ELF-1 (cell line): ENCODE measurements around the gene ROCK2.

Experiments
- DNase-seq: peaks from one replicate; pipeline ENCODE4 v3.0.0-alpha.2; 2016; ENCODE audit warnings: low read depth, low spot score

The ROCK2 gene

GRCh38 chr2:11156396-11157075 lies 187.9 kb downstream of the ROCK2 start:
- DNase-seq: no peak

- DNase-seq: peak; percentile 92
These were observed 188.9 kb downstream of the ROCK2 start, which contains the start of gene SLC66A3 for GRCh38 chr2:11155381-11156035. Gene SLC66A3, plus strand, starts transcription at chr2:11155467. Its CDS starts 80 bp downstream, at chr2:11155547.

GRCh38 chr2:11154923-11155380 lies 189.5 kb downstream of the ROCK2 start:
- DNase-seq: peak; percentile 89

GRCh38 chr2:11154016-11154922 lies 190.2 kb downstream of the ROCK2 start:
- DNase-seq: no peak

GRCh38 chr2:11152591-11152990 lies 191.8 kb downstream of the ROCK2 start:
- no peak for DNase-seq

GRCh38 chr2:11147263-11147662 lies 197.2 kb downstream of the ROCK2 start:
- DNase-seq: no peak

GRCh38 chr2:11146076-11146475 lies 198.4 kb downstream of the ROCK2 start:
- no peak for DNase-seq

GRCh38 chr2:11145350-11145749 lies 199.1 kb downstream of the ROCK2 start:
- DNase-seq: no peak

- no peak for DNase-seq
These were observed 199.7 kb downstream of the ROCK2 start for GRCh38 chr2:11144738-11145079.

GRCh38 chr2:11144077-11144737 lies 200.2 kb downstream of the ROCK2 start:
- no peak for DNase-seq

- DNase-seq: no peak
These were observed 201.4 kb downstream of the ROCK2 start for GRCh38 chr2:11142987-11143386.

- DNase-seq: no peak
These were observed 202.1 kb downstream of the ROCK2 start for GRCh38 chr2:11142330-11142729.

GRCh38 chr2:11141319-11141718 lies 203.1 kb downstream of the ROCK2 start:
- no peak for DNase-seq

GRCh38 chr2:11140492-11140891 lies 203.9 kb downstream of the ROCK2 start:
- no peak for DNase-seq

GRCh38 chr2:11134349-11134748 lies 210.1 kb downstream of the ROCK2 start:
- DNase-seq: no peak

GRCh38 chr2:11133936-11134320 lies 210.5 kb downstream of the ROCK2 start:
- DNase-seq: no peak

- DNase-seq: peak; percentile 83
These were observed 211.0 kb downstream of the ROCK2 start for GRCh38 chr2:11133238-11133935.

- DNase-seq: no peak
These were observed 212.3 kb downstream of the ROCK2 start for GRCh38 chr2:11132036-11132671.

GRCh38 chr2:11131166-11131920 lies 213.1 kb downstream of the ROCK2 start:
- DNase-seq: no peak
